Fibroblast of villous mesenchyme (primary cell): Measurements from ENCODE around the gene ATG2B. TPM values are rescaled to one million over a fixed set of nuclear protein-coding genes. Genes with fewer than 3 reads are reported as not detected.

Experiments used
- DNase-seq: peaks from one replicate; pipeline ENCODE4 v3.0.0-alpha.2; 2010; ENCODE audit warnings: low read depth
- H3K4me3 ChIP-seq: 2 replicates; pipeline ENCODE4 v1.5.1; 2011; ENCODE audit warnings: low read depth, mild to moderate bottlenecking, low read length
- CTCF ChIP-seq: IDR thresholded peaks from 2 replicates; pipeline ENCODE4 v1.5.1; 2012; ENCODE audit warnings: low read depth, mild to moderate bottlenecking, low read length; ENCODE audit not compliant: insufficient read depth
- total RNA-seq: library from RNA; depleted of rRNA; stranded (reverse); fragments of >200 nt; gene quantifications from 2 replicates; pipeline ENCODE4 v1.2.3, GENCODE V29; 2012

Gene ATG2B
- total RNA-seq, 1 donor: 32.4 TPM

- TF ChIP-seq CTCF: no peak
- H3K4me3 ChIP-seq: no peak overlapping the region
- no peak for DNase-seq
These were observed 91.7 kb downstream of the ATG2B start for GRCh38 chr14:96271421-96271762.

- no peak overlapping the region for H3K4me3 ChIP-seq
- TF ChIP-seq CTCF: no peak
- DNase-seq: no peak
These were observed 92.3 kb downstream of the ATG2B start for GRCh38 chr14:96270565-96271420.

GRCh38 chr14:96269359-96269710, 93.8 kb downstream of the ATG2B start:
- no peak overlapping the region for H3K4me3 ChIP-seq
- no peak for TF ChIP-seq CTCF
- DNase-seq: no peak

GRCh38 chr14:96268431-96269358, 94.4 kb downstream of the ATG2B start:
- no peak for TF ChIP-seq CTCF
- no peak overlapping the region for H3K4me3 ChIP-seq
- DNase-seq: peak; percentile 98

- no peak overlapping the region for H3K4me3 ChIP-seq
- no peak for TF ChIP-seq CTCF
- no peak for DNase-seq
These were observed 95.2 kb downstream of the ATG2B start for GRCh38 chr14:96267916-96268315.

- no peak overlapping the region for H3K4me3 ChIP-seq
- DNase-seq: peak; percentile 91
- TF ChIP-seq CTCF: no peak
These were observed 95.8 kb downstream of the ATG2B start for GRCh38 chr14:96267336-96267735.
